Measurements from ENCODE around the gene AJM1.

- TF ChIP-seq CTCF (IDR thresholded peaks at IDR 0.05) (no peak), POLR2A (IDR thresholded peaks at IDR 0.05) (no peak), EP300 (IDR thresholded peaks at IDR 0.05) (no peak)
These were observed 6.2 kb downstream of the AJM1 start for GRCh38 chr9:136848393-136849037.

Measured in ovary (tissue), 3 donors.